HepG2 (cell line): ENCODE measurements around the gene GNG4. TPM values are rescaled to one million over a fixed set of nuclear protein-coding genes. Genes with fewer than 3 reads are reported as not detected.

Experiments used
- ATAC-seq: fragments of 200-7000 bp; cut with Tn5 transposase; 3 replicates; pipeline ENCODE4 v1.9.1; 2020; ENCODE audit warnings: mild to moderate bottlenecking, moderate library complexity
- BruUV-seq: library from RNA; stranded (reverse); fragments of 400-500 nt; replicated peaks from 2 replicates; lab custom pipeline; 2021; lab: Mats Ljungman, UMichigan
- CTCF ChIA-PET: fragments of 300-600 bp; formaldehyde crosslinking; extraction: SDS; loops from one replicate; lab custom pipeline; 2021; ENCODE audit warnings: low total read pairs, inconsistent platforms, low intra/inter-chr PET ratio; lab: Yijun Ruan, JAX
- POLR2A ChIA-PET: fragments of 350-600 bp; sonication (Branson Sonifier 250); formaldehyde crosslinking; loops from one replicate; lab custom pipeline; 2020; ENCODE audit warnings: antibody characterized with exemption, inconsistent platforms; lab: Yijun Ruan, JAX
- DNase-seq: peaks from one replicate; pipeline ENCODE4 v3.0.0-alpha.2; 2015; ENCODE audit warnings: low spot score
- FAIRE-seq: peaks from 3 replicates; lab custom pipeline; 2011; peaks lifted over from hg19 to GRCh38; lab: Jason Lieb, UNC
- H2AFZ ChIP-seq: one replicate; pipeline ENCODE4 v1.6.1; 2011; ENCODE audit warnings: low read length, inconsistent platforms
- H3K27ac ChIP-seq: fragments of 300-600 bp; 3 replicates; pipeline ENCODE4 v1.8.0; 2011; ENCODE audit warnings: mixed run types, mild to moderate bottlenecking, mixed read lengths, low read length, inconsistent platforms; ENCODE audit not compliant: insufficient read depth; ENCODE audit errors: extremely low read length
- H3K27me3 ChIP-seq, 2 experiments: fragments of 200-600 bp in 1 of 2; 2 replicates in 1 of 2; 3 replicates in 1 of 2; pipeline versions ENCODE4 v1.6.0 to v1.8.0; 2011; ENCODE audit warnings: low read length in 2 of 2, mild to moderate bottlenecking in 2 of 2, moderate library complexity in 2 of 2, inconsistent platforms in 1 of 2; ENCODE audit not compliant: insufficient read depth in 2 of 2, control insufficient read depth in 1 of 2
- H3K36me3 ChIP-seq, 2 experiments: fragments of 200-600 bp in 1 of 2; replicated peaks in 1 of 2; 2 replicates in 1 of 2; 3 replicates in 1 of 2; pipeline versions ENCODE4 v1.5.1 to v1.8.0; 2011; ENCODE audit warnings: low read length in 2 of 2, inconsistent platforms in 1 of 2; ENCODE audit not compliant: insufficient read depth in 2 of 2, control insufficient read depth in 1 of 2
- H3K4me1 ChIP-seq: 2 replicates; pipeline ENCODE4 v1.5.1; 2012; ENCODE audit warnings: low read length, inconsistent platforms; ENCODE audit not compliant: insufficient read depth
- H3K4me2 ChIP-seq: 2 replicates; pipeline ENCODE4 v1.6.0; 2011; ENCODE audit warnings: low read depth, low read length, inconsistent platforms
- H3K4me3 ChIP-seq, 3 experiments: fragments of 200-600 bp in 1 of 3; sonication (generic), shearing (Covaris generic) in 1 of 3; replicated peaks in 1 of 3; 2 replicates each; pipeline ENCODE4 v1.5.1; 2011 to 2016; ENCODE audit warnings: low read length in 3 of 3, inconsistent platforms in 2 of 3, low read depth in 2 of 3, mild to moderate bottlenecking in 2 of 3, control low read depth in 1 of 3, mixed read lengths in 1 of 3; ENCODE audit not compliant: insufficient read depth in 1 of 3
- H3K79me2 ChIP-seq: one replicate; pipeline ENCODE4 v1.6.1; 2011; ENCODE audit warnings: low read length, inconsistent platforms; ENCODE audit not compliant: insufficient read depth
- H3K9ac ChIP-seq: 2 replicates; pipeline ENCODE4 v1.6.0; 2011; ENCODE audit warnings: mild to moderate bottlenecking, low read depth, low read length, inconsistent platforms; ENCODE audit not compliant: insufficient read depth
- H3K9me3 ChIP-seq: 2 replicates; pipeline ENCODE4 v1.5.1; 2012; ENCODE audit warnings: mild to moderate bottlenecking, low read length
- H4K20me1 ChIP-seq: 2 replicates; pipeline ENCODE4 v1.6.0; 2011; ENCODE audit warnings: inconsistent platforms, mild to moderate bottlenecking, low read length, moderate library complexity; ENCODE audit not compliant: insufficient read depth
- ATF7 ChIP-seq, 2 experiments: fragments of 450-650 bp in 1 of 2; sonication (generic) in 1 of 2; formaldehyde crosslinking in 1 of 2; IDR thresholded peaks; 2 replicates each; pipeline versions ENCODE4 v1.4.0 to v1.6.1; 2016 to 2020; ENCODE audit warnings: antibody characterized with exemption in 1 of 2, mild to moderate bottlenecking in 1 of 2, missing genetic modification reagents in 1 of 2
- CREB1 ChIP-seq, 2 experiments: fragments of 450-650 bp in 1 of 2; IDR thresholded peaks; 2 replicates each; pipeline ENCODE4 v1.6.1; 2016 to 2017; ENCODE audit warnings: control low read depth in 1 of 2, mild to moderate bottlenecking in 1 of 2, missing compliant biosample characterization in 1 of 2, missing genetic modification characterization in 1 of 2
- CSRNP2 ChIP-seq: sonication (generic); formaldehyde crosslinking; conservative IDR thresholded peaks from 2 replicates; pipeline ENCODE4 v1.8.0; 2022; ENCODE audit warnings: low read depth, missing genetic modification reagents
- MATR3 ChIP-seq: sonication (generic); formaldehyde crosslinking; IDR thresholded peaks from 2 replicates; pipeline ENCODE4 v1.4.0; 2020; ENCODE audit warnings: missing genetic modification reagents
- NBN ChIP-seq: fragments of 450-650 bp; conservative IDR thresholded peaks from 2 replicates; pipeline ENCODE4 v1.6.1; 2017
- NR2C2 ChIP-seq: sonication (generic); formaldehyde crosslinking; IDR thresholded peaks from 2 replicates; pipeline ENCODE4 v1.4.0; 2020; ENCODE audit warnings: missing genetic modification reagents, mild to moderate bottlenecking, moderate library complexity, borderline replicate concordance
- NRL ChIP-seq: sonication (generic); formaldehyde crosslinking; IDR thresholded peaks from 2 replicates; pipeline ENCODE4 v1.5.0; 2020; ENCODE audit warnings: missing genetic modification reagents, mild to moderate bottlenecking, moderate library complexity, borderline replicate concordance
- STAG1 ChIP-seq: sonication (generic); formaldehyde crosslinking; IDR thresholded peaks from 2 replicates; pipeline ENCODE4 v1.4.0; 2020; ENCODE audit warnings: missing genetic modification reagents
- TCF7 ChIP-seq: sonication (generic); IDR thresholded peaks from 2 replicates; pipeline ENCODE4 v1.6.1; 2016; ENCODE audit warnings: antibody characterized with exemption, low read depth
- ZFAT ChIP-seq: sonication (generic); formaldehyde crosslinking; conservative IDR thresholded peaks from 2 replicates; pipeline ENCODE4 v1.8.1; 2023; ENCODE audit warnings: missing genetic modification reagents, inconsistent platforms
- ZFP62 ChIP-seq: sonication (generic); formaldehyde crosslinking; IDR thresholded peaks from 2 replicates; pipeline ENCODE4 v1.4.0; 2020; ENCODE audit warnings: missing genetic modification reagents
- ZNF225 ChIP-seq: sonication (generic); formaldehyde crosslinking; IDR thresholded peaks from 2 replicates; pipeline ENCODE4 v1.4.0; 2020; ENCODE audit warnings: mild to moderate bottlenecking, missing genetic modification reagents
- ZNF44 ChIP-seq: sonication (generic); formaldehyde crosslinking; IDR thresholded peaks from 2 replicates; pipeline ENCODE4 v1.5.1; 2020; ENCODE audit warnings: mild to moderate bottlenecking, missing genetic modification reagents
- ZNF468 ChIP-seq: sonication (generic); formaldehyde crosslinking; IDR thresholded peaks from 2 replicates; pipeline ENCODE4 v1.8.0; 2022; ENCODE audit warnings: mild to moderate bottlenecking, moderate library complexity, missing genetic modification reagents
- ZNF615 ChIP-seq: sonication (generic); formaldehyde crosslinking; IDR thresholded peaks from 2 replicates; pipeline ENCODE4 v1.5.0; 2020; ENCODE audit warnings: mild to moderate bottlenecking, missing genetic modification reagents, borderline replicate concordance
- ZNF777 ChIP-seq: sonication (generic); formaldehyde crosslinking; IDR thresholded peaks from 2 replicates; pipeline ENCODE4 v1.4.0; 2020; ENCODE audit warnings: missing genetic modification reagents
- ZSCAN22 ChIP-seq: sonication (generic); formaldehyde crosslinking; IDR thresholded peaks from 2 replicates; pipeline ENCODE4 v1.4.0; 2020; ENCODE audit warnings: mild to moderate bottlenecking, missing genetic modification reagents
- WGBS: methylation state at CpG from one replicate; pipeline ENCODE4 v1.1.6; 2017; ENCODE audit warnings: low lambda C conversion rate; 5-methylcytosine and 5-hydroxymethylcytosine counted together
- in situ Hi-C: cut with HindIII; loops from 2 replicates; pipeline ENCODE4 v1.10.0; 2017; ENCODE audit warnings: low pct_unique_long_range_greater_than_20kb; ENCODE audit not compliant: extremely low pct_ligation_motif_present
- intact Hi-C: fragments of 100-400 bp; cut with micrococcal nuclease; formaldehyde crosslinking; loops from one replicate; pipeline ENCODE4 v1.10.0; 2022; ENCODE audit not compliant: unreplicated experiment
- polyA plus RNA-seq, 8 experiments: library from polyadenylated mRNA; depleted of rRNA in 3 of 8; stranded (reverse) in 7 of 8; unstranded in 1 of 8; fragments of >200 nt; fragmentation: Illumina TruSeq in 4 of 8; extraction: Trizol in 4 of 8; gene quantifications; 2 replicates each; pipeline versions ENCODE4 v1.2.1 to v1.2.3, GENCODE V29; 2011 to 2016; ENCODE audit warnings: low read depth in 4 of 8, missing spikeins in 1 of 8, mixed read lengths in 1 of 8; ENCODE audit not compliant: insufficient read depth in 1 of 8
- total RNA-seq, 5 experiments: library from RNA; depleted of rRNA; stranded (reverse); fragments of >200 nt; fragmentation: Illumina TruSeq; extraction: Trizol; gene quantifications; 2 replicates each; pipeline ENCODE4 v1.2.3, GENCODE V29; 2016; ENCODE audit warnings: low read depth in 1 of 5
- TF ChIP-seq, protein P1 (sequence below): fragments of 450-650 bp; IDR thresholded peaks from 2 replicates; pipeline ENCODE4 v1.6.1; 2017
- TF ChIP-seq, protein P2 (sequence below): sonication (generic); formaldehyde crosslinking; IDR thresholded peaks from 2 replicates; pipeline ENCODE4 v1.8.0; 2022; ENCODE audit warnings: missing genetic modification reagents, mild to moderate bottlenecking, inconsistent platforms, borderline replicate concordance

GNG4 gene
- total and polyA plus RNA-seq, 2 of the 13 experiments (the other 11 are each of a cell fraction or from before 2014, with no cell fraction given), result 27.1 to 69.5 TPM

- Histone ChIP-seq H3K36me3 (no peaks in the 10 kb centered on the region), H3K27ac (no peak overlapping the region), H3K79me2 (no peaks in the 10 kb centered on the region), H3K4me2 (peak overlapping the region; percentile 36; the same call in 1 of the 2 replicates), H4K20me1 (no peaks in the 10 kb centered on the region), H3K9me3 (no peaks in the 10 kb centered on the region), H3K4me3 (no peak overlapping the region), H3K27me3 (no peaks in the 10 kb centered on the region), H2AFZ (no peak overlapping the region), H3K4me1 (peaks cover 11% of the 10 kb centered on the region), H3K9ac (no peak overlapping the region)
- in situ Hi-C loops (loop anchor here (10.0 kb wide), 2 partner anchors 223 to 273 kb away; no protein-coding TSS in a partner anchor), intact Hi-C loops (loop anchor here (2.0 to 5.0 kb wide), 2 partner anchors 219 to 331 kb away; no protein-coding TSS in a partner anchor)
- ChIA-PET POLR2A (no interaction called here), CTCF (no interaction called here)
- FAIRE-seq (no peak), DNase-seq (no peak), ATAC-seq (peak; percentile 66)
- WGBS, result 34% methylated on average over 13 of the region's 13 CpGs
- BruUV-seq, result no TSS peak
- no peak for TF ChIP-seq ZNF225 (CRISPR knock-in tag)
- TF ChIP-seq NR2C2 (CRISPR knock-in tag), result no peak
- TF ChIP-seq, protein P1, sequence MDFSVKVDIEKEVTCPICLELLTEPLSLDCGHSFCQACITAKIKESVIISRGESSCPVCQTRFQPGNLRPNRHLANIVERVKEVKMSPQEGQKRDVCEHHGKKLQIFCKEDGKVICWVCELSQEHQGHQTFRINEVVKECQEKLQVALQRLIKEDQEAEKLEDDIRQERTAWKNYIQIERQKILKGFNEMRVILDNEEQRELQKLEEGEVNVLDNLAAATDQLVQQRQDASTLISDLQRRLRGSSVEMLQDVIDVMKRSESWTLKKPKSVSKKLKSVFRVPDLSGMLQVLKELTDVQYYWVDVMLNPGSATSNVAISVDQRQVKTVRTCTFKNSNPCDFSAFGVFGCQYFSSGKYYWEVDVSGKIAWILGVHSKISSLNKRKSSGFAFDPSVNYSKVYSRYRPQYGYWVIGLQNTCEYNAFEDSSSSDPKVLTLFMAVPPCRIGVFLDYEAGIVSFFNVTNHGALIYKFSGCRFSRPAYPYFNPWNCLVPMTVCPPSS, result no peak
- no peak for TF ChIP-seq ZFP62 (CRISPR knock-in tag)
- no peak for TF ChIP-seq ZFAT (CRISPR knock-in tag)
- peak; percentile 26; the same call in 1 of the 2 replicates for TF ChIP-seq CREB1 (IDR thresholded peaks at IDR 0.05)
- no peak for TF ChIP-seq CREB1 (CRISPR knock-in tag; IDR thresholded peaks at IDR 0.05)
- TF ChIP-seq, protein P2, sequence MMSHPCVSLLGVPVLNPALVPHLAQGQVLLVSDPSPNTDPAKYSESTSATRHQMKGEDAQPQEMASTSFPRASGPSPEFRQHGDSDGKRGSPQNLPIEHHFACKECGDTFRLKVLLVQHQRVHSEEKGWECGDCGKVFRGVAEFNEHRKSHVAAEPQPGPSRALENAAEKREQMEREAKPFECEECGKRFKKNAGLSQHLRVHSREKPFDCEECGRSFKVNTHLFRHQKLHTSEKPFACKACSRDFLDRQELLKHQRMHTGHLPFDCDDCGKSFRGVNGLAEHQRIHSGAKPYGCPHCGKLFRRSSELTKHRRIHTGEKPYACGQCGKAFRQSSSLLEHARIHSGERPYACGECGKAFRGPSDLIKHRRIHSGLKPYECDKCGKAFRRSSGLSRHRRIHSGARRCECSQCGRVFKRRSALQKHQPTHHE (CRISPR knock-in tag), result no peak
- no peak for TF ChIP-seq ZNF615
- peak; percentile 11; the same call in 1 of the 2 replicates for TF ChIP-seq STAG1
- no peak for TF ChIP-seq ZNF44
- no peak for TF ChIP-seq NBN
- no peak for TF ChIP-seq TCF7
- TF ChIP-seq NRL, result no peak
- no peak for TF ChIP-seq ZNF777
- TF ChIP-seq ATF7 (IDR thresholded peaks at IDR 0.05), result peak; percentile 81
- TF ChIP-seq ATF7 (CRISPR knock-in tag; IDR thresholded peaks at IDR 0.05), result no peak
- TF ChIP-seq CSRNP2 (CRISPR knock-in tag), result no peak
- TF ChIP-seq ZNF468 (CRISPR knock-in tag), result no peak
- no peak for TF ChIP-seq MATR3 (CRISPR knock-in tag)
- no peak for TF ChIP-seq ZSCAN22
Measured at GRCh38 chr1:235511470-235512240, 137.9 kb downstream of the GNG4 start.
